Nephron (organoid): Measurements from ENCODE around the gene SORCS2.

Experiments used
- H3K27ac Mint-ChIP-seq, 3 experiments: 2 replicates each; pipeline ENCODE4 v1.8.0; 2020; ENCODE audit warnings: mixed read lengths in 3 of 3, mild to moderate bottlenecking in 2 of 3, moderate library complexity in 1 of 3
- H3K27me3 Mint-ChIP-seq: 2 replicates; pipeline ENCODE4 v1.8.0; 2021; ENCODE audit warnings: low read depth, mild to moderate bottlenecking, moderate library complexity, mixed read lengths
- H3K36me3 Mint-ChIP-seq: 2 replicates; pipeline ENCODE4 v1.8.0; 2020; ENCODE audit warnings: low read depth, mixed read lengths
- H3K4me1 Mint-ChIP-seq: 2 replicates; pipeline ENCODE4 v1.8.0; 2020; ENCODE audit warnings: mixed read lengths
- H3K4me3 Mint-ChIP-seq, 3 experiments: 2 replicates each; pipeline ENCODE4 v1.8.0; 2020; ENCODE audit warnings: mild to moderate bottlenecking in 3 of 3, mixed read lengths in 3 of 3, moderate library complexity in 2 of 3
- H3K9me3 Mint-ChIP-seq: 2 replicates; pipeline ENCODE4 v1.8.0; 2020; ENCODE audit warnings: mixed read lengths
- CTCF ChIP-seq, 3 experiments: fragments of 200-600 bp; sonication (generic); IDR thresholded peaks; one replicate each; pipeline ENCODE4 v1.5.0; 2021; ENCODE audit warnings: antibody characterized with exemption in 3 of 3; ENCODE audit not compliant: unreplicated experiment in 3 of 3

The SORCS2 gene

GRCh38 chr4:7391637-7392437 lies 199.5 kb downstream of the SORCS2 start:
- TF ChIP-seq CTCF (IDR thresholded peaks at IDR 0.05; ENCODE audit: unreplicated experiment in 3 of 3) = no peak
- Mint-ChIP-seq H3K27ac (no peak overlapping the region), H3K9me3 (no peaks in the 10 kb centered on the region), H3K4me3 (no peak overlapping the region), H3K4me1 (peaks cover 64% of the 10 kb centered on the region), H3K36me3 (no peaks in the 10 kb centered on the region), H3K27me3 (peaks cover 34% of the 10 kb centered on the region)

- peak overlapping the region; percentile 79 to 82 (median 82) for H3K27ac Mint-ChIP-seq
- TF ChIP-seq CTCF (IDR thresholded peaks at IDR 0.05; ENCODE audit: unreplicated experiment in 3 of 3) = peak in 1 of 3 experiments; percentile 27
Observed at GRCh38 chr4:7392438-7393421, 200.4 kb downstream of the SORCS2 start.

GRCh38 chr4:7393601-7394575 lies 201.6 kb downstream of the SORCS2 start:
- no peaks in the 10 kb centered on the region for H3K9me3 Mint-ChIP-seq
- H3K4me1 Mint-ChIP-seq = peaks cover 74% of the 10 kb centered on the region
- peak overlapping the region; percentile 79 to 82 (median 82) for H3K27ac Mint-ChIP-seq
- TF ChIP-seq CTCF (IDR thresholded peaks at IDR 0.05; ENCODE audit: unreplicated experiment in 3 of 3) = no peak
- peak overlapping the region in 2 of 3 experiments; percentile 5 to 7 for H3K4me3 Mint-ChIP-seq
- H3K27me3 Mint-ChIP-seq = peaks cover 44% of the 10 kb centered on the region
- H3K36me3 Mint-ChIP-seq = no peaks in the 10 kb centered on the region

More at GRCh38 chr4:7392438-7393421, 200.4 kb downstream of the SORCS2 start:
- Mint-ChIP-seq H3K4me3 (peak overlapping the region in 2 of 3 experiments; percentile 5 to 13), H3K9me3 (no peaks in the 10 kb centered on the region), H3K4me1 (peaks cover 71% of the 10 kb centered on the region), H3K27me3 (peaks cover 42% of the 10 kb centered on the region), H3K36me3 (no peaks in the 10 kb centered on the region)

- H3K36me3 Mint-ChIP-seq = no peaks in the 10 kb centered on the region
Observed at GRCh38 chr4:7394681-7395451, 202.5 kb downstream of the SORCS2 start.

More at GRCh38 chr4:7394681-7395451, 202.5 kb downstream of the SORCS2 start:
- H3K27ac Mint-ChIP-seq = no peak overlapping the region
- H3K4me3 Mint-ChIP-seq = no peak overlapping the region
- peaks cover 77% of the 10 kb centered on the region for H3K4me1 Mint-ChIP-seq
- no peak for TF ChIP-seq CTCF (IDR thresholded peaks at IDR 0.05; ENCODE audit: unreplicated experiment in 3 of 3)
- H3K9me3 Mint-ChIP-seq = no peaks in the 10 kb centered on the region
- H3K27me3 Mint-ChIP-seq = peaks cover 47% of the 10 kb centered on the region
